Measurements from ENCODE around the gene USP20.
"Not testable (repeated sequence)": the region's sequence is repeated elsewhere in the genome, so short reads cannot be mapped to it uniquely, and the experiment has no call there.

Gene USP20

GRCh38 chr9:129835128-129835859 lies at the start of gene USP20, which contains the start of gene C9orf78:
USP20 (plus strand) TSS chr9:129835458; CDS start chr9:129852556, 17,098 bp downstream.
C9orf78 (minus strand) TSS chr9:129835275; CDS start chr9:129835221, 54 bp downstream.
- peaks cover 53% of the 10 kb centered on the region for H3K36me3 Mint-ChIP-seq (ENCODE audit: low read depth)
- H3K27ac Mint-ChIP-seq: peak within 1 kb of the TSS; percentile 93
- intact Hi-C loops (cut with micrococcal nuclease): loop anchor here (1.0 kb wide), 1 partner anchor 11 kb away; the partner anchor contains the start of gene TOR1A
- H3K9me3 Mint-ChIP-seq: no peaks in the 10 kb centered on the region
- H3K4me1 Mint-ChIP-seq (ENCODE audit: low read depth): peaks cover 55% of the 10 kb centered on the region
- H3K4me3 Mint-ChIP-seq: peak within 1 kb of the TSS; percentile 88
- no peaks in the 10 kb centered on the region for H3K27me3 Mint-ChIP-seq

DNA sequence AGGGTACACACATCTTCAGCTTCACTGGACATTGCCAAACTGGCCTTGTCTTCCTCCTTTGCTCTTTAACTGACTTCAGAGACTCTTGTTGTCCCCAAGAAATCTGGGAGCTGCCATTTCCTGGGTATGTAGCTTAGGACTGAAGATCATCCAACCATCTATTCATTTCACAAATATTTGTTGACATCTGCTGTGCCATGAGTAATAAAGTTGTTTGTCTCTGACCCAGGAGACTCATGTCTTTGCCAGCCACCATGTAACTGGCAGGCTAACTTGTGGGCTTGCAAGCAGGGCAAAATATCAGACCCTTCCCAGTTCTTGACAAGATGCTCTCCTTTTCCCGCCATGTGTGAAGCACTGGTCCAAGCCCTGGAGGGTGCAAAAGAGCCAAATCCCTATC lies 49.4 kb upstream of the USP20 start:
- H3K4me3 Mint-ChIP-seq: no peak overlapping the region
- H3K27ac Mint-ChIP-seq: no peak overlapping the region
- peaks cover 6% of the 10 kb centered on the region for H3K4me1 Mint-ChIP-seq (ENCODE audit: low read depth)
- H3K9me3 Mint-ChIP-seq: no peaks in the 10 kb centered on the region
- H3K27me3 Mint-ChIP-seq: peaks cover 27% of the 10 kb centered on the region
- H3K36me3 Mint-ChIP-seq (ENCODE audit: low read depth): no peaks in the 10 kb centered on the region
- intact Hi-C loops (cut with micrococcal nuclease): loop anchor here (2.0 to 10.0 kb wide), 2 partner anchors 143 to 651 kb away; partner anchors contain the start of gene ASB6

DNA sequence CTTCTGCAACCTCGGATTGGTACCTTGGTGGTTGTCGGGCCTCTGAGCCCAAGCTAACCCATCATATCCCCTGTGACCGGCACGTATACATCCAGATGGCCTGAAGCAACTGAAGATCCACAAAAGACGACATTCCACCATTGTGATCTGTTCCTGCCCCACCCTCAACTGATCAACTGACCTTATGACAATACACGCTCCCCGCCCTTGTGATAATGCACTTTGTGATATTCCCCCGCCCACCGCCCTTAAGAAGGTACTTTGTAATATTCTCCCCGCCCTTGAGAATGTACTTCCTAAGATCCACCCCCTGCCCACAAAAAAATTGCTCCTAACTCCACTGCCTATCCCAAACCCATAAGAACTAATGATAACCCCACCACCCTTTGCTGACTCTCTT lies 48.8 kb upstream of the USP20 start:
- intact Hi-C loops (cut with micrococcal nuclease): loop anchor here (10.0 kb wide), 1 partner anchor 652 kb away; no protein-coding TSS in a partner anchor
- Mint-ChIP-seq H3K27ac (no peak overlapping the region), H3K4me3 (no peak overlapping the region), H3K4me1 (ENCODE audit: low read depth) (peaks cover 5% of the 10 kb centered on the region), H3K9me3 (no peaks in the 10 kb centered on the region), H3K27me3 (peaks cover 27% of the 10 kb centered on the region), H3K36me3 (ENCODE audit: low read depth) (no peaks in the 10 kb centered on the region)

GRCh38 chr9:129794549-129794948 lies 40.7 kb upstream of the USP20 start:
- no peaks in the 10 kb centered on the region for H3K9me3 Mint-ChIP-seq
- no peak overlapping the region for H3K4me3 Mint-ChIP-seq
- no peak overlapping the region for H3K27ac Mint-ChIP-seq
- peaks cover 16% of the 10 kb centered on the region for H3K27me3 Mint-ChIP-seq
- intact Hi-C loops (cut with micrococcal nuclease): no loop called here
- no peaks in the 10 kb centered on the region for H3K4me1 Mint-ChIP-seq (ENCODE audit: low read depth)
- no peaks in the 10 kb centered on the region for H3K36me3 Mint-ChIP-seq (ENCODE audit: low read depth)

- H3K4me3 Mint-ChIP-seq; H3K4me1 Mint-ChIP-seq (ENCODE audit: low read depth); H3K36me3 Mint-ChIP-seq (ENCODE audit: low read depth); H3K9me3 Mint-ChIP-seq; H3K27ac Mint-ChIP-seq; intact Hi-C loops (cut with micrococcal nuclease): not testable (repeated sequence)
- peaks cover 16% of the 10 kb centered on the region for H3K27me3 Mint-ChIP-seq
Observed at GRCh38 chr9:129796029-129796428, 39.2 kb upstream of the USP20 start.

DNA sequence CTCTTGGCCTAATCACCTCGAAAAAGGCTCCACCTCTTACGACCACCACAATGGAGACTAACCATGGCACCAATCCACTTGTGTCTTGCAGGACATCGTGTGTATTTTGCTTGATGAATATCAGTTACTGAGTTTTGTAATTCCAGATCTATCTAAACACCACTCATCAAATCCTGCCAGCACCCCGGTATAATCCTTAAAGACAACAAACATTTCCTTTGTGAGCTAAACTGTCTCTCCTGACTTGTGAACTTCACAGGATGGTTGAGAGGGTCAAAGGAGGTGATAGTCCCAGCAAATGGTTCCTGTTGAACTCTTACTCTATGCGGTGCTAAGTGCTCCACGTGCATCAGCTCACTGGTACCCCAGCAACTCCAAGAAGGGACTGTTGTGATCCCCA lies 36.3 kb upstream of the USP20 start:
- intact Hi-C loops (cut with micrococcal nuclease): no loop called here
- Mint-ChIP-seq H3K27ac (no peak overlapping the region), H3K36me3 (ENCODE audit: low read depth) (peaks cover 5% of the 10 kb centered on the region), H3K9me3 (no peaks in the 10 kb centered on the region), H3K4me3 (no peak overlapping the region), H3K4me1 (ENCODE audit: low read depth) (peaks cover 6% of the 10 kb centered on the region), H3K27me3 (peaks cover 14% of the 10 kb centered on the region)

- Mint-ChIP-seq H3K27me3 (no peaks in the 10 kb centered on the region), H3K4me3 (no peak overlapping the region), H3K27ac (peak overlapping the region; percentile 1), H3K9me3 (no peaks in the 10 kb centered on the region), H3K4me1 (ENCODE audit: low read depth) (peaks cover 24% of the 10 kb centered on the region), H3K36me3 (ENCODE audit: low read depth) (peaks cover 20% of the 10 kb centered on the region)
- intact Hi-C loops (cut with micrococcal nuclease): no loop called here
Observed at GRCh38 chr9:129801504-129801903, 33.8 kb upstream of the USP20 start.

GRCh38 chr9:129802833-129803675 lies 32.2 kb upstream of the USP20 start, which contains the start of gene TOR1B:
TOR1B (plus strand) TSS chr9:129803184; CDS start chr9:129803213, 29 bp downstream.
- peaks cover 35% of the 10 kb centered on the region for H3K36me3 Mint-ChIP-seq (ENCODE audit: low read depth)
- no peaks in the 10 kb centered on the region for H3K9me3 Mint-ChIP-seq
- intact Hi-C loops (cut with micrococcal nuclease): no loop called here
- peaks cover 33% of the 10 kb centered on the region for H3K4me1 Mint-ChIP-seq (ENCODE audit: low read depth)
- peak within 1 kb of the TSS; percentile 93 for H3K27ac Mint-ChIP-seq
- no peaks in the 10 kb centered on the region for H3K27me3 Mint-ChIP-seq
- peak within 1 kb of the TSS; percentile 86 for H3K4me3 Mint-ChIP-seq

DNA sequence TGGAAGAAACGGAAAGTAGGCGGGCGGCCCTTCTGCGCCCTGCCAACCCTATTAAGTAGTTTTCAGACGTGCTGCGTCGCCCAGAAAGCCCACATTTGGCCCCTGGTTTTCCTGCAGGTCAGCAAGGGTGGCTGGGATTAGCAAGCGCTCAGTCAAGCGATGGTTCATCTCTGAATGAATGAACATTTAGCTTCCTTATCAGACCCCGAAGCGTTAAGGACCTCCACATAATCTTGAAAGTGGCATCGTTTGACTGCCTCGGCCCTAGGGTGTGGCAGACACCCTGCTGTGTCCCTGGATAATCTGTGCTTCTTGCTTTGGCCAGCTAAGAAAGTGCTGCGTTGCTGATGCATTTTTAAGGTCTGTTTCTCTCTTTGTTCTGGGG lies 31.6 kb upstream of the USP20 start:
- Mint-ChIP-seq H3K9me3 (no peaks in the 10 kb centered on the region), H3K4me1 (ENCODE audit: low read depth) (peaks cover 33% of the 10 kb centered on the region), H3K27ac (peak overlapping the region; percentile 93), H3K27me3 (no peaks in the 10 kb centered on the region), H3K4me3 (peak overlapping the region; percentile 86), H3K36me3 (ENCODE audit: low read depth) (peaks cover 41% of the 10 kb centered on the region)
- intact Hi-C loops (cut with micrococcal nuclease): no loop called here

DNA sequence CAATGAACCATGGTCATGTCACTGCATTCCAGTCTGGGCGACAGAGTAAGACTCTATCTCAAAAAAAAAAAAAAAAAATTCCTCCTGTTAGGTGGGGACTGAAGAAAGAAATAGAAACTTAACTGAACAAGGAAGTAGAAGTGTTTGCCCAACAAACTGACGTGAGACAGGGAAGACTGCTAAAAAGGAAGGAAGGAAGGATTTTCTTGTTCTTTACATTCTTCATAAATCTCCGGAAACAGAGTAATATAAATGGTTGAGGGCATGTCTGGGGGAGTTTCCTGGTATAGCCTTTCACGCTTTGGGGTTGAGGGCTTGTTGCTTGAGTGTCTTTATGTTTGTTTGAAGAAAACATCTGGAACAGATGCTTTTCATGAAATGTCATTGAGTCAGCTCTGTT lies 29.2 kb upstream of the USP20 start:
- Mint-ChIP-seq H3K36me3 (ENCODE audit: low read depth) (peaks cover 65% of the 10 kb centered on the region), H3K27ac (peak overlapping the region; percentile 32), H3K4me3 (peak overlapping the region; percentile 24), H3K27me3 (no peaks in the 10 kb centered on the region), H3K4me1 (ENCODE audit: low read depth) (peaks cover 33% of the 10 kb centered on the region), H3K9me3 (no peaks in the 10 kb centered on the region)
- intact Hi-C loops (cut with micrococcal nuclease): no loop called here

- H3K4me1 Mint-ChIP-seq (ENCODE audit: low read depth): peaks cover 33% of the 10 kb centered on the region
- no peak overlapping the region for H3K4me3 Mint-ChIP-seq
- H3K27me3 Mint-ChIP-seq: no peaks in the 10 kb centered on the region
- no peaks in the 10 kb centered on the region for H3K9me3 Mint-ChIP-seq
- H3K27ac Mint-ChIP-seq: no peak overlapping the region
- intact Hi-C loops (cut with micrococcal nuclease): no loop called here
- H3K36me3 Mint-ChIP-seq (ENCODE audit: low read depth): peaks cover 91% of the 10 kb centered on the region
Observed at GRCh38 chr9:129809346-129809745, 25.9 kb upstream of the USP20 start.

GRCh38 chr9:129810116-129810515 lies 25.1 kb upstream of the USP20 start:
- peaks cover 95% of the 10 kb centered on the region for H3K36me3 Mint-ChIP-seq (ENCODE audit: low read depth)
- H3K9me3 Mint-ChIP-seq: no peaks in the 10 kb centered on the region
- H3K27me3 Mint-ChIP-seq: no peaks in the 10 kb centered on the region
- no peak overlapping the region for H3K27ac Mint-ChIP-seq
- H3K4me1 Mint-ChIP-seq (ENCODE audit: low read depth): peaks cover 38% of the 10 kb centered on the region
- intact Hi-C loops (cut with micrococcal nuclease): no loop called here
- no peak overlapping the region for H3K4me3 Mint-ChIP-seq

DNA sequence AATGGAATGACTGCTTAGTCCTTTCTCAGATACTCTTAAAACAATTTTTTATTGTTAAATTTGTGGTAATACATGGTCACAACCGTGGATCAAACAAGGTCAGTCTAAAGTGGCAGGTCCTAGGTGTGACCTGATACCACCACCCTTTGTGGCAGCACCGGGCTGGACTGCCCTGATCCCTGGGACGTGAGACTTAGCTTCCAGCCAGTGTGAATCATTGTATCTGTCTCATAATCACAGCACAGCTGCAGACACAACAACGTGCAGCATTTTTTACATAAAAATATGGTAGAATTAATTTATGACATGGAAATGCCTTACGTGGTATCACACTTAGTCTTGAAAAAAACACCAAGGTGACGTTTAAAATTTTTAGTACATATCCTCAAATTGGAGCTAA lies 24.5 kb upstream of the USP20 start:
- Mint-ChIP-seq H3K4me3 (no peak overlapping the region), H3K27ac (no peak overlapping the region), H3K36me3 (ENCODE audit: low read depth) (peaks cover 99% of the 10 kb centered on the region), H3K27me3 (no peaks in the 10 kb centered on the region), H3K4me1 (ENCODE audit: low read depth) (peaks cover 40% of the 10 kb centered on the region), H3K9me3 (no peaks in the 10 kb centered on the region)
- intact Hi-C loops (cut with micrococcal nuclease): no loop called here

DNA sequence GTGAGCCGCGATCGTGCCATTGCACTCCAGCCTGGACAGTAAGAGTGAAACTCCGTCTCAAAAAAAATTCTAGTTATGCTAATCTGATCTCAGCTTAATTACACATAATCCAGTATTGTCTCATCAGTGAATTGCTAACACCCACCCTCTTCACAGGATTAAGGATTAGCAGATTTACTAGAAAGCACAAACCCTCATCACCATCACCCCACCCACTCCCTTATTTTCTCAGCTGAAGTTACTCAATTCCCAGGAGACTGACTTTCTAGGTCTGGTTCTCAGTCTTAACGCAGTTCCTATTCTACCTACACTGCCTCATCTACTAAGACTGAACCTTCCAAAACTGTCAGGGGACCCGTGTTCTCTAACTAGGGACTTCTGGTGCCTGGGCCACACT lies 23.3 kb upstream of the USP20 start:
- intact Hi-C loops (cut with micrococcal nuclease): no loop called here
- Mint-ChIP-seq H3K9me3 (no peaks in the 10 kb centered on the region), H3K36me3 (ENCODE audit: low read depth) (peaks cover 100% of the 10 kb centered on the region), H3K27ac (no peak overlapping the region), H3K4me3 (no peak overlapping the region), H3K4me1 (ENCODE audit: low read depth) (peaks cover 38% of the 10 kb centered on the region), H3K27me3 (no peaks in the 10 kb centered on the region)

Data from dendritic cell treated with granulocyte-macrophage colony-stimulating factor and Interleukin-4, amounts not matched to agents 40 ng/mL and 50 ng/mL, for 4 days (primary cell).